HG02571 (cell line): Measurements from ENCODE around the gene TM4SF5.
A peak's percentile ranks its signal among the peaks of the same experiment; 100 is the strongest.

Experiments used
- ATAC-seq: cut with Tn5 transposase; IDR thresholded peaks from one replicate; pipeline ENCODE4 v1.9.1; 2021; ENCODE audit warnings: mild to moderate bottlenecking, moderate library complexity; ENCODE audit not compliant: unreplicated experiment

TM4SF5 gene

DNA sequence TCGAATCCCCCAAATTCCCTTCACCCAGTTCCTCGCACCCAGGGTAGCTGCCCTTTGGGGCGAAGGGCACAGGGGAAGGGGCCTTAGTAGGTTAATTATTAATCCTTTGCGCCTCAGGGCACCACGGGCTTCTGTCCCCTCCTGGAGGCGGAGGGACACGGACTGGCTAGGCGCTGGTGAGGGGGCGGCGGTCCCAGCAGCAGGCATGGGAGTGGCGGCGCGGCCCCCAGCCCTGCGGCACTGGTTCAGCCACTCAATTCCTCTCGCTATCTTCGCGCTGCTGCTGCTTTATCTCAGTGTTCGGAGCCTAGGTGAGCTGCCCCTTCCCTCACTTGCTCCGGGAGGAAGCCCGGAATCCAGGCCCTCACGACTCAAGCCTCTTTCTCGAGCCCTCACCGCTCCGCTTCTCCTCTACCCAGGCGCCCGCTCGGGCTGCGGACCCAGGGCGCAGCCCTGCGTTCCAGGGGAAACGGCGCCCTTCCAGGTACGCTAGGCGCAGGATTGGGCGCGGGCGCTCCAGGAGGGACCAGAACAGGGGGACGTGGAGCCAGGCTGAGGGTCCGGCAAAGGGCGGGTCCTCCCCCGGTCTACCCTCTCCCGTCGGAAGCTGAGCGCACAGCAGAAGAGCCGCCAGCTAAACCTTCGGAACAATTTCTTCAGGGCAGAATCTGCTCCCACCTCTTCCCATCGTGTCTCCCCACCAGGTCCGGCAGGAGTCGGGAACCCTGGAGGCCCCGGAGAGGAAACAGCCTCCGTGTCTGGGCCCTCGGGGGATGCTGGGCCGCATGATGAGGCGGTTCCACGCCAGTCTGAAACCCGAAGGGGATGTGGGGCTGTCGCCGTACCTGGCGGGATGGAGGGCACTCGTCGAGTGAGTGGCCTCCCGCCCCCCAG lies 17.4 kb downstream of the TM4SF5 start, which contains the start of gene GLTPD2:
GLTPD2 (plus strand) TSS at position 158 of the 894 bp plus-strand sequence; CDS start at position 206, 48 bp downstream.
- no peak for ATAC-seq

GRCh38 chr17:4789701-4789950 lies 17.9 kb downstream of the TM4SF5 start:
- no peak for ATAC-seq

GRCh38 chr17:4789951-4790704 lies 18.4 kb downstream of the TM4SF5 start:
- peak; percentile 87 for ATAC-seq

- no peak for ATAC-seq
Observed at GRCh38 chr17:4790705-4791088, 19.0 kb downstream of the TM4SF5 start.

GRCh38 chr17:4795168-4795567 lies 23.5 kb downstream of the TM4SF5 start:
- ATAC-seq, result no peak

DNA sequence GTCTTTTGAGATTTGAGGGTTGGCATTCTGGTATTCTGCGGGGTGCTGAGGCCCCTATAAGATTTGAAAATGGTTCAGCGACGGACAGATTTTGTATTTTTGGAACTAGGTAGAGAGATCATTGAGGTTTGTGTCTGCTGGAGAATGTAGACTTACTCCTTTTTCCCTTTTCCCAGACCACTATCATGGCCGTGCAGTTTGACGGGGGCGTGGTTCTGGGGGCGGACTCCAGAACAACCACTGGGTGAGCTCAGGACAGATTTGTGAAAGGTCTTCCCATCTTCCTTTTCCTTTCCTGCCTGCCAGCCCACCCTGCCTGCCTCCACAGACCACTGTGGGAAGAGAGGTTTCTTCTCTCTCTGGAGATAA lies 24.9 kb downstream of the TM4SF5 start:
- ATAC-seq, result no peak

- ATAC-seq, result no peak
Observed at GRCh38 chr17:4800462-4801196, 28.9 kb downstream of the TM4SF5 start.

DNA sequence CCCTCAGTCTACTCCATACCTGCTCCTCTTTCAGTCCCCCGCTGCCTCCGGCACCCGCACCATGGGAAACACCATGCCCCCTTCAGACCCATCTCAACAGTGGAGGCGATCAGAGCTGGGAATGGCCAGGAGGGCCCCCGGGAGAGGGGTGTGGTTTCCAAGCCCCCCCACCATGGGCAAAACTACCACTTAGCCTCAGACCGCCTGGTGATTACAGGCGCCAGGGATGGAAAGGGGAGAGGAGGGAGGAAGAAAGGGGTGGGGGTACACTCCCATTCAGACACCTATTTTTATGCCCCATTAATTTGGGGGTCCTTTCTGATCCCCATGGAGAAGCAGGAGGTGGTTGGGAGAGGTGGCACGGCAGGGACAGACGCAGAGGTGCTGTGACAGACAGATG lies 30.5 kb downstream of the TM4SF5 start, which contains the start of gene C17orf114:
C17orf114 (minus strand) TSS at position 101 of the 400 bp plus-strand sequence.
- no peak for ATAC-seq

DNA sequence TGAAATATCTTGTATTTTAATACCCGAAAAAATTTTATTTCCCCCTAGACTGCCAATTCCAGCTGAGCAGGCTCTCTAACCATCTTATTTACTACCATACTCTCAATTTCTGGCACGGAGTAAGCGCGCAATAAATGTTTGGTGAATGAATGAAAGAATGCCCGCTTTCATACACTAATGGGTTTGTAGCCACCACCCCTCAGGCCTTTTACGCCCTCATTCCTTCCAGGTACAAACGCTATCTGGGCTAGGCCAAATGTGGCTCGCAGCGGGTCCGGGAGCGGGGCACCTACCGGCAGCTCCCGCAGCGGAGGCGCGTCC lies 34.7 kb downstream of the TM4SF5 start:
- no peak for ATAC-seq

GRCh38 chr17:4806777-4807604 lies 35.3 kb downstream of the TM4SF5 start, which contains the start of gene PLD2:
TSS of gene PLD2 (plus strand) at chr17:4807152. CDS start at chr17:4807773, 621 bp downstream.
- peak; percentile 86 for ATAC-seq

DNA sequence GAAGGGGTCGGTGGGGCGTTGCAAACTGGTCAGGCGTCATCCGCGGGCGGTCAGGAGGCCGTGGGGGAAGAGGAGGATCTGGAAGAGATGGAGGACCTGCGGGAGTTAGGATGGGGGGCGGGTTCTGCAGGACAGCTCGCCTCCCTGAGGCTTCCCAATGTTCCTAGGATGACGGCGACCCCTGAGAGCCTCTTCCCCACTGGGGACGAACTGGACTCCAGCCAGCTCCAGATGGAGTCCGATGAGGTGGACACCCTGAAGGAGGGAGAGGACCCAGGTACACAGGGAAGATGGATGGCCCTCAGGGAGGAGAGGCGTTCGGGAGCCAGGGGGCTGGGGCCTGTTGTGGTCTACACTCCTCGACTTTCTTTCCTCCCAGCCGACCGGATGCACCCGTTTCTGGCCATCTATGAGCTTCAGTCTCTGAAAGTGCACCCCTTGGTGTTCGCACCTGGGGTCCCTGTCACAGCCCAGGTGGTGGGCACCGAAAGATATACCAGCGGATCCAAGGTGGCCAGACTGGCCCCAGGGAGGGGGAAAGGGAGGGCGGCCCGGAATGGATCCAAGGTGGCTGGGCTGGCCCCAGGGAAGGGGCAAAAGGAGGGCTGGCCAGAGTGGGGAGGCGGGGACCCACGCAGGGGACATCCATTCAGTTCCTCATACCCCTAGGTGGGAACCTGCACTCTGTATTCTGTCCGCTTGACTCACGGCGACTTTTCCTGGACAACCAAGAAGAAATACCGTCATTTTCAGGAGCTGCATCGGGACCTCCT lies 36.1 kb downstream of the TM4SF5 start:
- ATAC-seq, result no peak

DNA sequence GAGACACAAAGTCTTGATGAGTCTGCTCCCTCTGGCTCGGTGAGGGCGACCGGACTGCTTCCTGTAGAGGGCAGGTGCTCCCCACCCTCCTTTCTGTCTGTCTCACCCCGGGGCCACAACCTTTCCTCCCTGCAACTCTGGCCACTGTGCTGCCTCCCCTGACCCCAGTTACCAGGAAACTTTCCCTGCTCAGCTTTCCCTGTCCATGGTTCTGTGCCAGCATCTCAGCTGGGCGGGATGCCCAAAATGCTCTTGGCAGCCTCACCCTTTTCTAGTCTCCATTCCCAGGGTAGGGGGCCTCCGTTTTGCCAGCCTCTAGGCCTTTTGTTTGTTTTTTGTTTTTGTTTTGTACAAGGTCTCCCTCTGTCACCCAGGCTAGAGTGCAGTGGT lies 36.7 kb downstream of the TM4SF5 start:
- ATAC-seq, result no peak

GRCh38 chr17:4810696-4811290 lies 39.1 kb downstream of the TM4SF5 start:
- ATAC-seq, result no peak

DNA sequence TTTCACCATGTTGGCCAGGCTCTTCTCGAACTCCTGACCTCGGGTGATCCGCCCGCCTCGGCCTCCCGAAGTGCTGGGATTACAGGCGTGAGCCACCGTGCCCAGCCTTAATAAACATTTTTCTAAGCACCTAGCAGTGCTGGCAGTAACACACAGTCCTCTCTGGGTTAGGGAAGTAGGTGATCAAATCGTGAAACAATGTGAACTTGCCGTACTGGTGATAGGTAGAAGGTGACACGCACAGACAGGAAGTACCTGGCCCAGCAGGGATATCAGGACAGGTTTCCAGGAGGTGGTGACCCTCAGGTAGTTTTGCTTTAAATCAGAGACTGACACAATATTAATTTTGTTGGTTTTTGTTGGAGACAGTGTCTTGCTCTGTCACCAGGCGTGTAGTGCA lies 39.8 kb downstream of the TM4SF5 start:
- no peak for ATAC-seq

GRCh38 chr17:4812690-4813089 lies 41.0 kb downstream of the TM4SF5 start:
- no peak for ATAC-seq

- no peak for ATAC-seq
Observed at GRCh38 chr17:4815043-4815675, 43.5 kb downstream of the TM4SF5 start.

DNA sequence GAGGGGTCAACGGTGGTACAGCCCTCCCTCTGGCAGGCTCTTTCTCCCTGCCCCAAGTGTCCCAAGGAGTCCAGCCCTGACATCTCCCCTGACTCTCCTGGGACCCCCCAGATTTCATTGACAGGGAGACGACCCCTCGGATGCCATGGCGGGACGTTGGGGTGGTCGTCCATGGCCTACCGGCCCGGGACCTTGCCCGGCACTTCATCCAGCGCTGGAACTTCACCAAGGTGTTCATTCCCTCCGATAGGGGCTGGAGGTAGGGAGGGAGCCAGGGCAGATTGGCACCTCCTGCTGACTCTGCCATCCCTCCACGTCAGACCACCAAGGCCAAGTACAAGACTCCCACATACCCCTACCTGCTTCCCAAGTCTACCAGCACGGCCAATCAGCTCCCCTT lies 45.1 kb downstream of the TM4SF5 start:
- no peak for ATAC-seq

- ATAC-seq, result no peak
Observed at GRCh38 chr17:4818276-4818675, 46.6 kb downstream of the TM4SF5 start.

DNA sequence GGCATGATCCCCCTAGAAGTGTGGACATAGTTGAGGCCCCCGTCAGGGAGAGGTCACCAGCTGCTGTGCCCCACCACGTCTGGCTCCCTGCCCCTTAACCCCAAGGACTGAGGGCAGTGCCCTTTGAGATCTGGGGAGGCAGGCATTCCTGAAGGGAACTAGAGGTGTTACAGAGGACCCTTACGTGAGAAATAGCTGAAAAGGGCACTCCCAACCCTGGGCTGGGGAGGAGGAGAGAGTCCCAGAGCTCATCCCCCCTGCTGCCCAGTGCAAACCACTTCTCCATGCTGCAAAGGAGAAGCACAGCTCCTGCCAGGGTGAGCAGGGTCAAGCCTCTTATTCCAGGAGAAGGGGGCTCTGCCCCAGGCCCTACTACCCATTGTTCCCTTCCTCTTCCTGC lies 51.1 kb downstream of the TM4SF5 start:
- no peak for ATAC-seq
